Measurements from ENCODE around the gene TBC1D22A. TPM values are rescaled to one million over a fixed set of nuclear protein-coding genes. Genes with fewer than 3 reads are reported as not detected.
"Not testable (repeated sequence)": the region's sequence is repeated elsewhere in the genome, so short reads cannot be mapped to it uniquely, and the experiment has no call there.

The TBC1D22A gene
- total RNA-seq, 1 experiment from 2014 or later = 7.9 TPM

- no peak for DNase-seq (ENCODE audit: low spot score)
Measured at GRCh38 chr22:46812034-46812605, 49.7 kb downstream of the TBC1D22A start.

- DNase-seq (ENCODE audit: low spot score) = no peak
Measured at GRCh38 chr22:46812788-46813187, 50.3 kb downstream of the TBC1D22A start.

- DNase-seq (ENCODE audit: low spot score) = peak; percentile 60
Measured at GRCh38 chr22:46813816-46814597, 51.6 kb downstream of the TBC1D22A start.

GRCh38 chr22:46815132-46815531 lies 52.7 kb downstream of the TBC1D22A start:
- no peak for DNase-seq (ENCODE audit: low spot score)

- no peak for DNase-seq (ENCODE audit: low spot score)
Measured at GRCh38 chr22:46815559-46815895, 53.1 kb downstream of the TBC1D22A start.

GRCh38 chr22:46815896-46816731 lies 53.7 kb downstream of the TBC1D22A start:
- peak; percentile 45 for DNase-seq (ENCODE audit: low spot score)

- not testable (repeated sequence) for DNase-seq (ENCODE audit: low spot score)
Measured at GRCh38 chr22:46817390-46817789, 54.9 kb downstream of the TBC1D22A start.

GRCh38 chr22:46823248-46823647 lies 60.8 kb downstream of the TBC1D22A start:
- DNase-seq (ENCODE audit: low spot score) = no peak

GRCh38 chr22:46823654-46824053 lies 61.2 kb downstream of the TBC1D22A start:
- no peak for DNase-seq (ENCODE audit: low spot score)

GRCh38 chr22:46824344-46824909 lies 62.0 kb downstream of the TBC1D22A start:
- DNase-seq (ENCODE audit: low spot score) = no peak

- no peak for DNase-seq (ENCODE audit: low spot score)
Measured at GRCh38 chr22:46824980-46825544, 62.6 kb downstream of the TBC1D22A start.

GRCh38 chr22:46826438-46827135 lies 64.1 kb downstream of the TBC1D22A start:
- DNase-seq (ENCODE audit: low spot score) = no peak

GRCh38 chr22:46827136-46827780 lies 64.8 kb downstream of the TBC1D22A start:
- DNase-seq (ENCODE audit: low spot score) = no peak

GRCh38 chr22:46827781-46828180 lies 65.3 kb downstream of the TBC1D22A start:
- no peak for DNase-seq (ENCODE audit: low spot score)

GRCh38 chr22:46828323-46828900 lies 66.0 kb downstream of the TBC1D22A start:
- no peak for DNase-seq (ENCODE audit: low spot score)

- peak; percentile 88 for DNase-seq (ENCODE audit: low spot score)
Measured at GRCh38 chr22:46829117-46829891, 66.9 kb downstream of the TBC1D22A start.

- DNase-seq (ENCODE audit: low spot score) = peak; percentile 63
Measured at GRCh38 chr22:46829941-46830715, 67.7 kb downstream of the TBC1D22A start.

GRCh38 chr22:46830841-46831240 lies 68.4 kb downstream of the TBC1D22A start:
- DNase-seq (ENCODE audit: low spot score) = peak; percentile 32

GRCh38 chr22:46833228-46833627 lies 70.8 kb downstream of the TBC1D22A start:
- DNase-seq (ENCODE audit: low spot score) = no peak
